Islet precursor cell (in vitro differentiated cells): ENCODE measurements around the gene CLDN9.

Experiments
- DNase-seq: peaks from one replicate; pipeline ENCODE4 v3.0.0-alpha.2; 2018

Gene CLDN9

GRCh38 chr16:3058139-3059030 is 45.7 kb downstream of the CLDN9 start:
- DNase-seq = peak; percentile 75

DNA sequence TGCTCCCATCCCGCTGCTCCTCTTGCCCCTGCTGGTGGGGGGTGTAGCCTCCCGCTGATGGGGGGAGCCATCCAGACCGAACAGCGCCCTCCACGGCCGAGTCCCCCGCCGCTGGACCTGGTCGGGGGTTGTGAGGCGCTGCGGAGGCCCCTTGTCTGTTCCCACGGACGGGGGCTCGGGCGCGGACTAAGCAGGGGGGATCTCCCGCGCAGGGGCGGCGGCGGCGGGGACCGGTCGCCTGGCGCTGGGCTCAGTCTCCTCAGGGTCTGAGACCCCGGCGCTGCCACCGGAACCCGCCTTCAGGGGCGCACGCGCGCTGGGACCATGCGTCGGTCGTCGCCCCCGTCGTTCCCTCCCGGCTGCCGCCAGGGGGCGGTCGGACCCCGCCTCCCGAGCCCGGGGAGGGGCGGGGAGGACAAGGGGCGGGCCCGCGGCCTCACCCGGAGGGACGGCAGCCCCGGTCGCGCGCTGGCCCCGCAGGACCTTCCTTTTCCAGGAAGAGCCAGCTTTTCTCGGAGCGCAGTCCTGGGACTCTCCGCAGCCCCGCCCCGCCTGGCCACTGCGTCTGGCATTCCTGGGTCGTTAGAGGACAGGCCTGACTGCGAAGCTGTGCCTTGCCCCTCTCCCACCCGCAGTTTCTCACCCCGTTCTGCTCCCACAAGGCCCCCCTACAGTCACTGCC is 46.5 kb downstream of the CLDN9 start:
- peak; percentile 98 for DNase-seq

- DNase-seq = no peak
These were observed 47.1 kb downstream of the CLDN9 start for GRCh38 chr16:3059723-3060242.

DNA sequence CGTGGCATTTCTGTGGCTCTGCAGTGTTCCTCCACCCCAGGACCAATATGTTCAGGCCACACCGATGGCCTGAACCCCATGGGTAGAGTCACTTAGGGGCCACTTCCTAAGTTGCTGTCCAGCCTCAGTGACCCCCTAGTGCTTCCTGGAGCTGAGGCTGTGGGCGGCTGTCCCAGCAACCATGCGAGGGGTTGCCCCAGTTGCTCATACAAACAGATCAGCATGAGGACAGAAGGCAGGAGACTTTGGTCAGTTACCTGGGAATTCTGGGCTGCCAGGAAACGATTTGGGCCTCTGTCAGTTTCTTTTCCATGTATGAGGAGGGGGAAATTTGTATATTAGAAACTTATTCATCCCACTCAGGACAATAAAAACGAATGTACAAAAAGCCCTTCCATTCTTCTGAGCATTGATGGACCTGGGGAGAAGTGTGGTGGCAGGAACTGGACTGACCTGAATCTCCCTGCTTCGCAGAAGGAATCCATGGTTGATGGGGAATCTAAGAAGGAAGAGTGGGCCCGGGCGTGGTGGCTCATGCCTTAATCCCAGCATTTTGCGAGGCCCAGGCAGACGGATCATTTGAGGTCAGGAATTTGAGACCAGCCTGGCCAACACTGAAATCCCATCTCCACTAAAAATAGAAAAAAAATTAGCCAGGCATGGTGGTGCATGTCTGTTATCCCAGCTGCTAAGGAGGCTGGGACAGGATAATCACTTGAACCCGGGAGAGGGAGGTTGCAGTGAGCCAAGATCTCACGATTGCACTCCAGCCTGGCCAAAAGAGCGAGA is 47.8 kb downstream of the CLDN9 start:
- DNase-seq = no peak

DNA sequence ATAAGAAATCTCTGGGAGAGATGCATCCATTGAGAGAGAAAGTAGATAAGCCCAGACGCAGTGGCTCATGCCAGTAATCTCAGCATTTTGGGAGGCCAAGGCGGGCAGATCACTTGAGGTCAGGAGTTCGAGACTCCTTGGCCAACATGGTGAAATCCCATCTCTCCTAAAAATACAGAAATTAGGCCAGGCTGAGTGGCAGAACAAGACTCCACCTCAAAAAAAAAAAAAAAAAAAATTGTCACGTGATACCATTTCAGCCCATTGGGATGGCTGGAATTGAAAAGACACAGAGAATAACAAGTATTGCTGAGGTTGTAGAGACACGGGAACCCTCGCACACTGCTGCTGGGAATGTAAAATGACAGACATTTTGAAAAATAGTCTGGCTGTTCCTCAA is 49.8 kb downstream of the CLDN9 start:
- DNase-seq = no peak

DNA sequence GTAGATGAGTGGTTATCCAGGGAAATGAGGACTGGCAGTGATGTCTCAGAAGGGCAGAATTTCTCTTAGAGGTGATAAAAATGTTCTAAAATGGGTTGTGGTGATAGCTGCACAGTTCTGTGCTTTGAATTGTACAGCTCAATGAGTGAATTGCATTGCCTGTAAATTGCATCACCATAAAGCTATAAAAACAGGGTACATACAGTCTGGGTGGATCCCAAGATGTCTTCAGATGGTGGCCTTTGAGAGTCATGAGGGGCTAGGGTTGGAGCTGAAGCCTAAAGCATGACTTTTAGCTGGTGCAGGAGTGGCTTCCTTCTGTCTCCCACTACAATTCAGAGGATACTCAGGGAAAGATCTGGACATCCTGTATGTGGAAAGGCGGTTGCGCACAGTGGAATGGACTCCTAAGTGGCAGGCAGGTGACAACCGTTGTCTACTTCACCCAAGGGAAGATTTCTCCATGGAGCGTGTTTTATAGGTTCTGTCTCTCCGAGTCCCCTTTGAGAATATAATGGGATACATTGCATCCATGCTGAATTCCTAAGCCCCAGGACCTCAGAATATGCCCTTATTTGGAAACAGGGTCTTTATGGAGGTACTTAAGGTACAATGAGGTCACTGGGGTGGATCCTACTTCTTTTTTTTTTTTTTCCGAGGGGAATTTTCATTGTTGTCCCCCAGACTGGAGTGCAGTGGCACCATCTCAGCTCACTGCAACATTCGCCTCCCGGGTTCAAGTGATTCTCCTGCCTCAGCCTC is 51.1 kb downstream of the CLDN9 start:
- DNase-seq = no peak
